ENCODE measurements around the gene LBH. TPM values are rescaled to one million over a fixed set of nuclear protein-coding genes. Genes with fewer than 3 reads are reported as not detected.

The LBH gene
- polyA plus RNA-seq, 1 of the 3 experiments (the other 2 are of a cell fraction): 22.8 TPM

DNA sequence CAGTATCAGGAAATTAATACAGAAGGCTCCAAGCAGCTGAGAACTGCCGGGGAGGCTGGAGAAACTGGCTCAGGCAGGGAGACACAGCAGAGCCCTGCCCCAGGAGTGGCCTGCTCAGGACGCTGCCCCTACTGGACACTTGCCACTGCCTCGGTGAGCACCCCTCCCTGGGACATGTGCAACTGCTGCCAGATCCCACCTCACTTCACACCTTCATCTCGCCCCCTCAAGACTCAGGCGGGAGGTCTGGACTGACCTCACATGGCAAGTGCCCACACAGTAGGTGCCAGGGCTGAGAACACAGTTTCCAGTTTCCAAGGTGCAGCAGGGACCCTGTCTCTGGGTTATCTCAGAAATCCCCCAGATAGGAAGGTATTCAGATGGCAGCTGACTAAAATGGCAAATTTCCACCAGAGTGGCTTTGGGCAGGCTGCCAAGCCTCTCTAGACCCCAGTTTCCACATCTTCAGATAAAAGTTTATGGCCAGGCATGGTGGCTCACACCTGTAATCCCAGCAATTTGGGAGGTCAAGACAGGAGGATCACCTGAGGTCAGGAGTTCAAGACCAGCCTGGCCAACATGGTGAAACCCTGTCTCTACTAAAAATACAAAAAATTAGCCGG lies 33.7 kb upstream of the LBH start:
- H3K4me1 ChIP-seq (ENCODE audit: control insufficient read depth in 1 of 2, insufficient read depth in 2 of 2, low read depth in 1 of 2, low read length in 1 of 2): peaks cover 0 to 6% of the 10 kb centered on the region in 2 experiments; a peak in 1 of 4 replicates
- H3K4me2 ChIP-seq: no peak overlapping the region
- no peak overlapping the region for H3K27ac ChIP-seq (ENCODE audit: low read depth in 2 of 2, low read length in 1 of 2)
- H2AFZ ChIP-seq (ENCODE audit: low read depth): no peak overlapping the region
- DNase-seq: peak; percentile 35
- H3K9me2 ChIP-seq: no peaks in the 10 kb centered on the region
- H3F3A ChIP-seq (replicated peaks; ENCODE audit: insufficient read depth): no peaks in the 10 kb centered on the region
- no peaks in the 10 kb centered on the region for H3K27me3 ChIP-seq (ENCODE audit: insufficient read depth)
- CTCF ChIA-PET: interaction anchor here (0.6 to 1.9 kb wide), 8 partner anchors 10 to 525 kb away, joined by 3 to 10 read pairs (median 4); no protein-coding TSS in a partner anchor
- 49% methylated on average over 6 of the region's 6 CpGs for WGBS (ENCODE audit: low lambda C conversion rate)
- no peaks in the 10 kb centered on the region for H3K79me2 ChIP-seq (ENCODE audit: insufficient read depth)
- POLR2A ChIA-PET: no interaction called here
- H3K9ac ChIP-seq: no peak overlapping the region
- no peaks in the 10 kb centered on the region for H3K36me3 ChIP-seq (replicated peaks in 1 of 2; ENCODE audit: control insufficient read depth in 1 of 2, insufficient read depth in 2 of 2, low read length in 1 of 2)
- H4K20me1 ChIP-seq (ENCODE audit: insufficient read depth): no peaks in the 10 kb centered on the region
- TF ChIP-seq FOXJ3 (CRISPR knock-in tag; IDR thresholded peaks at IDR 0.05) (no peak), RCOR1 (IDR thresholded peaks at IDR 0.05; ENCODE audit: low read length) (no peak), YY1 (IDR thresholded peaks at IDR 0.05; ENCODE audit: low read depth) (no peak), ELF1 (IDR thresholded peaks at IDR 0.05) (no peak), RXRA (IDR thresholded peaks at IDR 0.05; ENCODE audit: borderline replicate concordance, low read depth) (no peak), SIN3A (IDR thresholded peaks at IDR 0.05; ENCODE audit: borderline replicate concordance, low read depth, low read length) (no peak)
- TF ChIP-seq, protein P1, sequence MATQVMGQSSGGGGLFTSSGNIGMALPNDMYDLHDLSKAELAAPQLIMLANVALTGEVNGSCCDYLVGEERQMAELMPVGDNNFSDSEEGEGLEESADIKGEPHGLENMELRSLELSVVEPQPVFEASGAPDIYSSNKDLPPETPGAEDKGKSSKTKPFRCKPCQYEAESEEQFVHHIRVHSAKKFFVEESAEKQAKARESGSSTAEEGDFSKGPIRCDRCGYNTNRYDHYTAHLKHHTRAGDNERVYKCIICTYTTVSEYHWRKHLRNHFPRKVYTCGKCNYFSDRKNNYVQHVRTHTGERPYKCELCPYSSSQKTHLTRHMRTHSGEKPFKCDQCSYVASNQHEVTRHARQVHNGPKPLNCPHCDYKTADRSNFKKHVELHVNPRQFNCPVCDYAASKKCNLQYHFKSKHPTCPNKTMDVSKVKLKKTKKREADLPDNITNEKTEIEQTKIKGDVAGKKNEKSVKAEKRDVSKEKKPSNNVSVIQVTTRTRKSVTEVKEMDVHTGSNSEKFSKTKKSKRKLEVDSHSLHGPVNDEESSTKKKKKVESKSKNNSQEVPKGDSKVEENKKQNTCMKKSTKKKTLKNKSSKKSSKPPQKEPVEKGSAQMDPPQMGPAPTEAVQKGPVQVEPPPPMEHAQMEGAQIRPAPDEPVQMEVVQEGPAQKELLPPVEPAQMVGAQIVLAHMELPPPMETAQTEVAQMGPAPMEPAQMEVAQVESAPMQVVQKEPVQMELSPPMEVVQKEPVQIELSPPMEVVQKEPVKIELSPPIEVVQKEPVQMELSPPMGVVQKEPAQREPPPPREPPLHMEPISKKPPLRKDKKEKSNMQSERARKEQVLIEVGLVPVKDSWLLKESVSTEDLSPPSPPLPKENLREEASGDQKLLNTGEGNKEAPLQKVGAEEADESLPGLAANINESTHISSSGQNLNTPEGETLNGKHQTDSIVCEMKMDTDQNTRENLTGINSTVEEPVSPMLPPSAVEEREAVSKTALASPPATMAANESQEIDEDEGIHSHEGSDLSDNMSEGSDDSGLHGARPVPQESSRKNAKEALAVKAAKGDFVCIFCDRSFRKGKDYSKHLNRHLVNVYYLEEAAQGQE (IDR thresholded peaks at IDR 0.05; ENCODE audit: low read depth, low read length): no peak
- no peaks in the 10 kb centered on the region for H3K9me3 ChIP-seq
- H3K4me3 ChIP-seq (ENCODE audit: low read depth in 2 of 2, low read length in 1 of 2): no peak overlapping the region

DNA sequence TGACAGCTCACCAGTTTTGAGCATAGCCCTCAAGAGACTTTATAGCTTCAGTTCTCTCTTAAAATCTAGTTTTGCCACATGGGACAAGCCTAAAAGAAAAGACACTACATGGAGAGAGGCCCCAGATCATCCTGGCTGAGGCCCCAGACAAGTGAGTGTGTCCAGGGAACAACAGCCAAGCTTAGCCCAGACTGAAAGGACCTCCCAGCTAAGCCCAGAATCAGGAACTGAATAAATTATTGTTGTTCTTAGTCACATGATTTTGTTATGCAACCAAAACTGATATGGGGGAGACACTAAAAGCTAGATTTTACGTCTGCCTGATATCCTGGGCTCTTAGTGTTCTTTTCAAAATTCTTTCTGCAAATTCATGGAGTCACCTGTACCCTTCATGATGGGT lies 29.3 kb upstream of the LBH start:
- H3K9me2 ChIP-seq: no peaks in the 10 kb centered on the region
- TF ChIP-seq, protein P2, sequence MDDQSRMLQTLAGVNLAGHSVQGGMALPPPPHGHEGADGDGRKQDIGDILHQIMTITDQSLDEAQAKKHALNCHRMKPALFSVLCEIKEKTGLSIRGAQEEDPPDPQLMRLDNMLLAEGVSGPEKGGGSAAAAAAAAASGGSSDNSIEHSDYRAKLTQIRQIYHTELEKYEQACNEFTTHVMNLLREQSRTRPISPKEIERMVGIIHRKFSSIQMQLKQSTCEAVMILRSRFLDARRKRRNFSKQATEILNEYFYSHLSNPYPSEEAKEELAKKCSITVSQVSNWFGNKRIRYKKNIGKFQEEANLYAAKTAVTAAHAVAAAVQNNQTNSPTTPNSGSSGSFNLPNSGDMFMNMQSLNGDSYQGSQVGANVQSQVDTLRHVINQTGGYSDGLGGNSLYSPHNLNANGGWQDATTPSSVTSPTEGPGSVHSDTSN (IDR thresholded peaks at IDR 0.05): no peak
- TF ChIP-seq MEF2A (IDR thresholded peaks at IDR 0.05; ENCODE audit: borderline replicate concordance, low read depth) (no peak), MXI1 (IDR thresholded peaks at IDR 0.05; ENCODE audit: low read depth, low read length) (no peak), CHD2 (IDR thresholded peaks at IDR 0.05; ENCODE audit: low read length, partially characterized antibody) (no peak), GABPA (IDR thresholded peaks at IDR 0.05; ENCODE audit: low read depth) (no peak), NFIC (IDR thresholded peaks at IDR 0.05; ENCODE audit: borderline replicate concordance) (no peak), YY1 (IDR thresholded peaks at IDR 0.05; ENCODE audit: low read depth) (no peak), RCOR1 (IDR thresholded peaks at IDR 0.05; ENCODE audit: low read length) (no peak), ELF1 (IDR thresholded peaks at IDR 0.05) (no peak), GATA2 (CRISPR knock-in tag; IDR thresholded peaks at IDR 0.05) (no peak), RFX5 (IDR thresholded peaks at IDR 0.05; ENCODE audit: low read length) (no peak), EP300 (IDR thresholded peaks at IDR 0.05; ENCODE audit: borderline replicate concordance in 1 of 2, low read depth in 1 of 2, low read length in 1 of 2) (no peak), FOSL2 (IDR thresholded peaks at IDR 0.05; ENCODE audit: borderline replicate concordance, low read depth) (no peak)
- TF ChIP-seq, protein P3, sequence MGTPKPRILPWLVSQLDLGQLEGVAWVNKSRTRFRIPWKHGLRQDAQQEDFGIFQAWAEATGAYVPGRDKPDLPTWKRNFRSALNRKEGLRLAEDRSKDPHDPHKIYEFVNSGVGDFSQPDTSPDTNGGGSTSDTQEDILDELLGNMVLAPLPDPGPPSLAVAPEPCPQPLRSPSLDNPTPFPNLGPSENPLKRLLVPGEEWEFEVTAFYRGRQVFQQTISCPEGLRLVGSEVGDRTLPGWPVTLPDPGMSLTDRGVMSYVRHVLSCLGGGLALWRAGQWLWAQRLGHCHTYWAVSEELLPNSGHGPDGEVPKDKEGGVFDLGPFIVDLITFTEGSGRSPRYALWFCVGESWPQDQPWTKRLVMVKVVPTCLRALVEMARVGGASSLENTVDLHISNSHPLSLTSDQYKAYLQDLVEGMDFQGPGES (IDR thresholded peaks at IDR 0.05; ENCODE audit: low read depth, low read length): no peak
- TF ChIP-seq, protein P4, sequence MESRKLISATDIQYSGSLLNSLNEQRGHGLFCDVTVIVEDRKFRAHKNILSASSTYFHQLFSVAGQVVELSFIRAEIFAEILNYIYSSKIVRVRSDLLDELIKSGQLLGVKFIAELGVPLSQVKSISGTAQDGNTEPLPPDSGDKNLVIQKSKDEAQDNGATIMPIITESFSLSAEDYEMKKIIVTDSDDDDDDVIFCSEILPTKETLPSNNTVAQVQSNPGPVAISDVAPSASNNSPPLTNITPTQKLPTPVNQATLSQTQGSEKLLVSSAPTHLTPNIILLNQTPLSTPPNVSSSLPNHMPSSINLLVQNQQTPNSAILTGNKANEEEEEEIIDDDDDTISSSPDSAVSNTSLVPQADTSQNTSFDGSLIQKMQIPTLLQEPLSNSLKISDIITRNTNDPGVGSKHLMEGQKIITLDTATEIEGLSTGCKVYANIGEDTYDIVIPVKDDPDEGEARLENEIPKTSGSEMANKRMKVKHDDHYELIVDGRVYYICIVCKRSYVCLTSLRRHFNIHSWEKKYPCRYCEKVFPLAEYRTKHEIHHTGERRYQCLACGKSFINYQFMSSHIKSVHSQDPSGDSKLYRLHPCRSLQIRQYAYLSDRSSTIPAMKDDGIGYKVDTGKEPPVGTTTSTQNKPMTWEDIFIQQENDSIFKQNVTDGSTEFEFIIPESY (IDR thresholded peaks at IDR 0.05; ENCODE audit: borderline replicate concordance, low read depth): no peak
- no peak overlapping the region for H3K4me3 ChIP-seq (ENCODE audit: low read depth in 2 of 2, low read length in 1 of 2)
- no peaks in the 10 kb centered on the region for H3K79me2 ChIP-seq (ENCODE audit: insufficient read depth)
- no peaks in the 10 kb centered on the region for H3F3A ChIP-seq (replicated peaks; ENCODE audit: insufficient read depth)
- 45% methylated on average over 1 of the region's 1 CpG for WGBS (ENCODE audit: low lambda C conversion rate)
- H3K27me3 ChIP-seq (ENCODE audit: insufficient read depth): no peaks in the 10 kb centered on the region; the same call in 1 of the 2 replicates
- H3K36me3 ChIP-seq (replicated peaks in 1 of 2; ENCODE audit: control insufficient read depth in 1 of 2, insufficient read depth in 2 of 2, low read length in 1 of 2): no peaks in the 10 kb centered on the region
- H3K9ac ChIP-seq: no peak overlapping the region
- H3K9me3 ChIP-seq: no peaks in the 10 kb centered on the region
- no peak for DNase-seq
- H3K4me1 ChIP-seq (ENCODE audit: control insufficient read depth in 1 of 2, insufficient read depth in 2 of 2, low read depth in 1 of 2, low read length in 1 of 2): peaks cover 0 to 11% of the 10 kb centered on the region in 2 experiments; a peak in 2 of 4 replicates
- H3K27ac ChIP-seq (ENCODE audit: low read depth in 2 of 2, low read length in 1 of 2): no peak overlapping the region
- H4K20me1 ChIP-seq (ENCODE audit: insufficient read depth): no peaks in the 10 kb centered on the region
- POLR2A ChIA-PET: no interaction called here
- CTCF ChIA-PET: interaction anchor here (1.2 to 3.6 kb wide), 5 partner anchors 30 to 509 kb away, joined by 4 to 28 read pairs (median 10); no protein-coding TSS in a partner anchor
- no peak overlapping the region for H2AFZ ChIP-seq (ENCODE audit: low read depth)
- no peak overlapping the region for H3K4me2 ChIP-seq

All from SK-N-SH (cell line).